Lower leg skin (tissue), 4 donors: Measurements from ENCODE around the gene PES1. TPM values are rescaled to one million over a fixed set of nuclear protein-coding genes. Genes with fewer than 3 reads are reported as not detected.
"Not testable (repeated sequence)": the region's sequence is repeated elsewhere in the genome, so short reads cannot be mapped to it uniquely, and the experiment has no call there.

ENCODE experiments used
- DNase-seq, 2 donors: peaks; one replicate each; pipeline ENCODE4 v3.0.0-alpha.2; 2019; ENCODE audit warnings: low spot score in 2 of 2
- H3K4me3 ChIP-seq: fragments of 200-600 bp; sonication (generic); 2 replicates; pipeline ENCODE4 v1.5.1; 2017; ENCODE audit warnings: mild to moderate bottlenecking, low read depth; ENCODE audit not compliant: poor library complexity, severe bottlenecking
- POLR2A ChIP-seq, 2 donors: fragments of 450-650 bp; IDR thresholded peaks; one replicate each; pipeline ENCODE4 v1.6.1; 2016 to 2017; ENCODE audit warnings: antibody characterized with exemption in 2 of 2, mild to moderate bottlenecking in 1 of 2, moderate library complexity in 1 of 2
- WGBS, 2 donors: methylation state at CpG; one replicate each; pipeline ENCODE4 v1.1.5; 2018; 5-methylcytosine and 5-hydroxymethylcytosine counted together
- intact Hi-C: fragments of 100-400 bp; cut with DNase I; formaldehyde crosslinking; loops from one replicate; pipeline ENCODE4 v1.15.0; 2023; ENCODE audit warnings: low total_unique reads
- total RNA-seq, 4 donors: library from RNA; depleted of rRNA; stranded (reverse); fragments of >200 nt; gene quantifications; one replicate each; pipeline ENCODE4 v1.1.0, GENCODE V29; 2016
- TF ChIP-seq, protein P1 (sequence below), 3 donors: fragments of 450-650 bp; IDR thresholded peaks; one replicate each; pipeline ENCODE4 v1.5.1; 2016; ENCODE audit warnings: antibody characterized with exemption in 3 of 3, mild to moderate bottlenecking in 3 of 3, moderate library complexity in 2 of 3

Gene PES1
- total RNA-seq, 4 donors from 2014 or later: 43.1 to 55.6 (median 49.1) TPM

DNA sequence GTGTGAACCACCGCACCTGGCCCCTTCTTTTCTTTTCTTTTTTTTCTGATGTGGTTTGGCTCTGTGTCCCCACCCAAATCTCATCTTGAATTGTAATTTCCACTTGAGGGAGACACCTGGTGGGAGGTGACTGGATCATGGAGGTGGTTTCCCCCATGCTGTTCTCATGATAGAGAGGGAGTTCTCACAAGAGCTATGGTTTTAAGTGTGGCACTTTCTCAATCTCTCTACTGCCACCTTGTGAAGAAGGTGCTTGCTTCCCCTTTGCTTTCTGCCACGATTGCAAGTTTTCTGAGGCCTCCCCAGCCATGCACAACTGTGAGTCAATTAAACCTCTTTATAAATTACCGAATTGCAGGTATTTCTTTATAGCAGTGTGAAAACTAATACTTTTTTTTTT, 10.3 kb upstream of the PES1 start:
- intact Hi-C loops: no loop called here
- TF ChIP-seq, protein P1, sequence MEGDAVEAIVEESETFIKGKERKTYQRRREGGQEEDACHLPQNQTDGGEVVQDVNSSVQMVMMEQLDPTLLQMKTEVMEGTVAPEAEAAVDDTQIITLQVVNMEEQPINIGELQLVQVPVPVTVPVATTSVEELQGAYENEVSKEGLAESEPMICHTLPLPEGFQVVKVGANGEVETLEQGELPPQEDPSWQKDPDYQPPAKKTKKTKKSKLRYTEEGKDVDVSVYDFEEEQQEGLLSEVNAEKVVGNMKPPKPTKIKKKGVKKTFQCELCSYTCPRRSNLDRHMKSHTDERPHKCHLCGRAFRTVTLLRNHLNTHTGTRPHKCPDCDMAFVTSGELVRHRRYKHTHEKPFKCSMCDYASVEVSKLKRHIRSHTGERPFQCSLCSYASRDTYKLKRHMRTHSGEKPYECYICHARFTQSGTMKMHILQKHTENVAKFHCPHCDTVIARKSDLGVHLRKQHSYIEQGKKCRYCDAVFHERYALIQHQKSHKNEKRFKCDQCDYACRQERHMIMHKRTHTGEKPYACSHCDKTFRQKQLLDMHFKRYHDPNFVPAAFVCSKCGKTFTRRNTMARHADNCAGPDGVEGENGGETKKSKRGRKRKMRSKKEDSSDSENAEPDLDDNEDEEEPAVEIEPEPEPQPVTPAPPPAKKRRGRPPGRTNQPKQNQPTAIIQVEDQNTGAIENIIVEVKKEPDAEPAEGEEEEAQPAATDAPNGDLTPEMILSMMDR (IDR thresholded peaks at IDR 0.05): no peak
- no peak for TF ChIP-seq POLR2A (IDR thresholded peaks at IDR 0.05)
- no peak overlapping the region for H3K4me3 ChIP-seq
- DNase-seq: no peak
- WGBS, 2 donors: 60 to 64% methylated on average over 3 of the region's 3 CpGs

DNA sequence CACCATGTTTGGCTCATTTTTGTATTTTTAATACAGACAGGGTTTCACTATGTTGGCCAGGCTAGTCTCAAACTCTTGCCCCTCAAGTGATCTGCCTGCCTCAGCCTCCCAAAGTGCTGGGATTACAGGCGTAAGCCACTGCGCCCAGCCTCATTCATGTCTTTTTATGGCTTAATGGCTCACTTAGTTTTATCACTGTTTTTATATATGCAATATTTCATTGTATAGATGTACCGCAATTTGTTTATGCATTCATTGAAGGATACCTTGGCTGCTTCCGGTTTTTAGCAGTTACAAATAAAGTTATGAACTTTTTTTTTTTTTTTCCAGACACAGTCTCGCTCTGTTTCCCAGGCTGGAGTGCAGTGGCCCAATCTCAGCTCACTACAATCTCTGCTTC, 9.8 kb upstream of the PES1 start:
- DNase-seq: no peak
- intact Hi-C loops: no loop called here
- no peak for TF ChIP-seq POLR2A (IDR thresholded peaks at IDR 0.05)
- TF ChIP-seq, protein P1 (IDR thresholded peaks at IDR 0.05): no peak
- WGBS, 2 donors: 89% methylated on average over 5 of the region's 5 CpGs
- no peak overlapping the region for H3K4me3 ChIP-seq

DNA sequence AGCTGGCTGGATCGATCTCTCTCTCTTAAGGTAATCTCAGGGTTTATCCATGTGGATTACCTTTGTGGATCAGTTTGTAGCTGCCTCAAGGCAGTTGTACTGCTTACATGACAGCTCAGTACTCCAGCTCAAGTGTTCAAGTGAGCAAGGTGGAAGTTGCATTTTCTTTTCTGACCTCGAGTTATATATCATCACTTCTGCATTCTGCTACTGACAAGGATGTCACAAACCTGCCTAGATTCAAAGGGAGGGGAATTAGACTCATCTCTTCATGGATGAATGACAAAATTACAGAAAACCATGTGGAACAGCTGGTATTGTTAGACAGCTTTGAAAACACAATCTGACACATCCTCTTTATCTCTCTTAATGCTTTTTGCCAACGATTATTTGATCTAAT, 9.2 kb upstream of the PES1 start:
- no peak for DNase-seq
- intact Hi-C loops: no loop called here
- TF ChIP-seq, protein P1 (IDR thresholded peaks at IDR 0.05): no peak
- no peak for TF ChIP-seq POLR2A (IDR thresholded peaks at IDR 0.05)
- H3K4me3 ChIP-seq: no peak overlapping the region
- 55 to 59% methylated on average over 3 of the region's 3 CpGs for WGBS, 2 donors

DNA sequence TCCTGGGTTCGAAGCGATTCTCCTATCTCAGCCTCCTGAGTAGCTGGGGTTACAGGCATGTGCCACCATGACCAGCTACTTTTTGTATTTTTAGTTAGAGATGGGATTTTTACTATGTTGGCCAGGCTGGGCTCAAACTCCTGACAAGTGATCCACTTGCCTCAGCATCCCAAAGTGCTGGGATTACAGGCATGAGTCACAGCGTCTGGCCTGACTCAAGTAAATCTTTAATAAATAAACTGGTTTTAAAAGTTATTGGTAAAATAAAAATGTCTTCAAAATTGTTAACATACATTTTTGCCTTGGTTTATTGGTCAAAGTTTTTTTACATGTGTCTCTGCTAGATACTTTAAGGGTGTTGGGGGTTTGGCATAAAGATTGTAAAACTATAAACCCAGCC, 7.3 kb upstream of the PES1 start:
- 94 to 95% methylated on average over 3 of the region's 3 CpGs for WGBS, 2 donors
- TF ChIP-seq POLR2A (IDR thresholded peaks at IDR 0.05): no peak
- TF ChIP-seq, protein P1 (IDR thresholded peaks at IDR 0.05): no peak
- intact Hi-C loops: no loop called here
- H3K4me3 ChIP-seq: no peak overlapping the region
- no peak for DNase-seq

DNA sequence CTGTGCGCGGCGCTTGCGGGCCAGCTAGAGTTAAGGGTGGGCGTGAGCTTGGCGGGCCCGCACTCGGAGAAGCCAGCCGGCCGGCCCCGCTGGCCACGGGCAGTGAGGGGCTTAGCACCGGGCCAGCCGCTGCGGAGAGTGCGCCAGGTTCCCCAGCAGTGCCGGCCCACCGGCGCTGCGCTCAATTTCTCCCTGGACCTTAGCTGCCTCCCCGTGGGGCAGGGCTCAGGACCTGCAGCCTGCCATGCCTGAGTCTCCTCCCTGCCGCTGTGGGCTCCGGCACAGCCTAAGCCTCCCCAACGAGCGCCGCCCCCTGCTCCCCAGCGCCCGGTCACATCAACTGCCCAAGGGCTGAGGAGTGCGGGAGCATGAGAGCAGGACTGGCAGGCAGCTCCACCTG, 5.2 kb upstream of the PES1 start:
- 91 to 97% methylated on average over 7 to 29 of the region's 29 CpGs for WGBS, 2 donors
- H3K4me3 ChIP-seq: no peak overlapping the region
- no peak for DNase-seq
- intact Hi-C loops: no loop called here
- TF ChIP-seq POLR2A (IDR thresholded peaks at IDR 0.05): no peak
- TF ChIP-seq, protein P1 (IDR thresholded peaks at IDR 0.05): no peak

DNA sequence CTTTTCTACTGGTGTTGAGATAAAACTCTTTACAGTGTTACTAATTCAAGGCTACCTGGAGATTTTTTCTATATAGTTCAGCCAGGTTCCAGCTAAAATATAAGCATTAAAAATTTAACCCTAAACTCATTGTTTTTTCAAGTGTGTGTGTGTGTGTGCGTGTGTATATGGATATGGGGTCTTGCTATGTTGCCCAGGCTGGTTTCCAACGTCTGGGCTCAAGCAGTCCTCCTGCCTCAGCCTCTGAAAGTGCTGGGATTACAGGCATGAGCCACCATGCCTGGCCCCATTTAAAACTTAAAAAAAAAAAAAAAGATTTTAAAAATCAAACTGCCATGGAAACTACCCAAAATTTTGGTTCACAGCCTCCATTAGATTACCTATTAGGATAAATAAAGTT, 4.5 kb upstream of the PES1 start:
- no peak for TF ChIP-seq POLR2A (IDR thresholded peaks at IDR 0.05)
- TF ChIP-seq, protein P1 (IDR thresholded peaks at IDR 0.05): no peak

DNA sequence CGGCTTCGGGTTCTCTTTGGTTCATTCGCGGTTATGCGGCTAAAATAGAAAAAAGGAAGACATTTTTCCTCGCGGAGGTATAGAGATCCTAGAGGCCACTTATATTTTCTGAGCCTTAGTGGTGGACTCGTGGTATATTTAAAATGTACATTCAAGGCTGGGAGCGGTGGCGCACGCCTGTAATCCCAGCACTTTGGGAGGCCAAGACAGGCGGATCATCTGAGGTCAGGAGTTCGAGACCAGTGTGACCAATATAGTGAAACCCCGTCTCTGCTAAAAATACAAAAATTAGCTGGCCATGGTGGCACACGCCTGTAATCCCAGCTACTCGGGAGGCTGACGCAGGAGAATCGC, 627 bp upstream of the PES1 start:
- intact Hi-C loops, H3K4me3 ChIP-seq, DNase-seq: not testable (repeated sequence)
- WGBS, 2 donors: 26 to 37% methylated on average over 18 of the region's 18 CpGs

More for the DNA sequence above, 4.5 kb upstream of the PES1 start:
- intact Hi-C loops: no loop called here
- DNase-seq: no peak
- WGBS, 2 donors: 58 to 79% methylated on average over 2 of the region's 2 CpGs
- H3K4me3 ChIP-seq: no peak overlapping the region
